ENCODE measurements around the gene KCNMB3.
"Not testable (repeated sequence)": the region's sequence is repeated elsewhere in the genome, so short reads cannot be mapped to it uniquely, and the experiment has no call there.

KCNMB3 gene

DNA sequence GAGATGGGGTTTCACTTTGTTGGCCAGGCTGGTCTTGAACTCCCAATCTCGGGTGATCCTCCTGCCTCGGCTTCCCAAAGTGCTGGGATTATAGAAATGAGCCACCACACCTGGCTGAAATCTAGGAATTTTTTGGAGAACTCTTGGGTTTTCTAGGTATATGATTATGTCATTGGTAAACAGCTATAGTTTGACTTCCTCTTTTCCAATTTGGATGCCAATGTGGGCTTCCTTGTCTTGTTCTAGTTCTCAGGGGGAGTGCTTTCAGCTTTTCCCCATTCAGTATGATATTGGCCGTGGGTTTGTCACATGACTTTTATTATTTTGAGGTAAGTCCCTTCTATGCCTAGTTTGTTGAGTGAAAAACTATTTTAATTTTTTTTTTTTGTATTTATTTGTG is 17.9 kb downstream of the KCNMB3 start:
- in situ Hi-C loops (cut with HindIII; ENCODE audit: low pct_ligation_motif_present, low sequenced_read_pairs) = no loop called here
- TF ChIP-seq, protein P1, sequence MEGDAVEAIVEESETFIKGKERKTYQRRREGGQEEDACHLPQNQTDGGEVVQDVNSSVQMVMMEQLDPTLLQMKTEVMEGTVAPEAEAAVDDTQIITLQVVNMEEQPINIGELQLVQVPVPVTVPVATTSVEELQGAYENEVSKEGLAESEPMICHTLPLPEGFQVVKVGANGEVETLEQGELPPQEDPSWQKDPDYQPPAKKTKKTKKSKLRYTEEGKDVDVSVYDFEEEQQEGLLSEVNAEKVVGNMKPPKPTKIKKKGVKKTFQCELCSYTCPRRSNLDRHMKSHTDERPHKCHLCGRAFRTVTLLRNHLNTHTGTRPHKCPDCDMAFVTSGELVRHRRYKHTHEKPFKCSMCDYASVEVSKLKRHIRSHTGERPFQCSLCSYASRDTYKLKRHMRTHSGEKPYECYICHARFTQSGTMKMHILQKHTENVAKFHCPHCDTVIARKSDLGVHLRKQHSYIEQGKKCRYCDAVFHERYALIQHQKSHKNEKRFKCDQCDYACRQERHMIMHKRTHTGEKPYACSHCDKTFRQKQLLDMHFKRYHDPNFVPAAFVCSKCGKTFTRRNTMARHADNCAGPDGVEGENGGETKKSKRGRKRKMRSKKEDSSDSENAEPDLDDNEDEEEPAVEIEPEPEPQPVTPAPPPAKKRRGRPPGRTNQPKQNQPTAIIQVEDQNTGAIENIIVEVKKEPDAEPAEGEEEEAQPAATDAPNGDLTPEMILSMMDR (IDR thresholded peaks at IDR 0.05; ENCODE audit: low read depth, low read length, missing control alignments) = no peak
- no peaks in the 10 kb centered on the region for H3K27me3 ChIP-seq (replicated peaks)

DNA sequence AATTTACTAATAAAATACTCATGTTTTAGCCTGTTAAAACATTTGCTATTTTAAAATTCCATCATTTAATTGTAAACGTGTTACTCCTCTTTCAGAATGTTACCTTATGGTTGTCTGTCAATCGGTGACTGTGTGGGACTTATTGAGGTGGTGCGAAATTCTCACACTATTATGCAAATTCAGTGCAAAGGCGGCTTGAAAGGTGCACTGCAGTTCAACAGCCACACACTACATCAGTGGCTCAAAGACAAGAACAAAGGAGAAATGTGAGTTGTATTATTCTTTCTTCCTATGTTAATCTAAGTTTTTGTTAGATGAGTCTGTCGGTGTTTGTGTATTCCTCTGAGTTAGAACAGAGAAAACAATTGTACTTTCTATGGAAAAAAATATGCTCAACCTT is 21.7 kb downstream of the KCNMB3 start:
- TF ChIP-seq, protein P1 (IDR thresholded peaks at IDR 0.05; ENCODE audit: low read depth, low read length, missing control alignments) = no peak

More for the DNA sequence above, 17.9 kb downstream of the KCNMB3 start:
- no peak overlapping the region for H3K27ac ChIP-seq
- peaks cover 14% of the 10 kb centered on the region for H3K36me3 ChIP-seq (replicated peaks)
- no peak for DNase-seq
- no peak overlapping the region for H3K4me3 ChIP-seq (ENCODE audit: low read depth, low read length)

DNA sequence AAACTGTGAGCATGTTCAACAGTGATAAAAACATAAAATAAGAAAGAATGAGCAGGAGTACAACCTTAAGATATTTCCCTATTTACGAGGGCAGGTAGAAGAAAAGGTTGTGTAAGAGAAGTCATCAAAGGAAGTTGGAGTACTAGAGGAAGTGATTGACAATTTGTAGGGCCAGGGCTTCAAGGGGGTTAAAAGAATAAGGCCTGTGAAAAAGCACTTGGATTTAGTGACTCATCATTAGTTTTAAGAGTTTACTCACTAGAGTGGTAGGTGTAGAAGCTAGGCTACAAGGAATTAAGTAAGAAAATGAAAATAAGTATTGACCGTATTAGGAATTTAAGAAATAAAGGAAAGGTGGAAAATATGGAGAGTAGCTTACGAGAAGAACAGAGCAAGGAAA is 23.6 kb downstream of the KCNMB3 start:
- in situ Hi-C loops (cut with HindIII; ENCODE audit: low pct_ligation_motif_present, low sequenced_read_pairs) = no loop called here
- Histone ChIP-seq H3K27ac (no peak overlapping the region), H3K27me3 (replicated peaks) (no peaks in the 10 kb centered on the region), H3K4me3 (ENCODE audit: low read depth, low read length) (no peak overlapping the region), H3K36me3 (replicated peaks) (peaks cover 14% of the 10 kb centered on the region)
- no peak for DNase-seq
- TF ChIP-seq, protein P1 (IDR thresholded peaks at IDR 0.05; ENCODE audit: low read depth, low read length, missing control alignments) = no peak

More for the DNA sequence above, 21.7 kb downstream of the KCNMB3 start:
- Histone ChIP-seq H3K36me3 (replicated peaks) (peaks cover 14% of the 10 kb centered on the region), H3K27me3 (replicated peaks) (no peaks in the 10 kb centered on the region), H3K4me3 (ENCODE audit: low read depth, low read length) (no peak overlapping the region), H3K27ac (no peak overlapping the region)
- no peak for DNase-seq
- in situ Hi-C loops (cut with HindIII; ENCODE audit: low pct_ligation_motif_present, low sequenced_read_pairs) = no loop called here

DNA sequence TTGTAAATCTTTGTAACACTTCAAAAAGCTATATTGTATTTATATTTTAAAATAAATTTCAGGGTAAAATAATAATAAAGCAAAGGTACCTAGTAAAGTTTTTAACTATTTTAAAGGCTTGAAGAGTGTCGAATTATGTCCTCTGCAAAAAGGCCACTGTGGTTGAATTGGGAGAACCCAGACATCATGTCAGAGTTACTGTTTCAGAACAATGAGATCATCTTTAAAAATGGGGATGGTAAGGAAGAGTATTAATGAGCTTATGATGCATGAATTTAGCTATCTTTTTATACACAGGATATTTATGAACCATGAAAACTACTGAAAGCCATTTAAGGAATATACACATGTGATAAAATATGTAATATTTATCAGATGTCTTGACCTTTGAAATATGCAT is 26.3 kb downstream of the KCNMB3 start:
- H3K36me3 ChIP-seq (replicated peaks) = peaks cover 2% of the 10 kb centered on the region
- H3K27me3 ChIP-seq (replicated peaks) = no peaks in the 10 kb centered on the region
- TF ChIP-seq, protein P1 (IDR thresholded peaks at IDR 0.05; ENCODE audit: low read depth, low read length, missing control alignments) = no peak
- in situ Hi-C loops (cut with HindIII; ENCODE audit: low pct_ligation_motif_present, low sequenced_read_pairs) = no loop called here
- H3K27ac ChIP-seq = no peak overlapping the region
- no peak overlapping the region for H3K4me3 ChIP-seq (ENCODE audit: low read depth, low read length)
- no peak for DNase-seq

DNA sequence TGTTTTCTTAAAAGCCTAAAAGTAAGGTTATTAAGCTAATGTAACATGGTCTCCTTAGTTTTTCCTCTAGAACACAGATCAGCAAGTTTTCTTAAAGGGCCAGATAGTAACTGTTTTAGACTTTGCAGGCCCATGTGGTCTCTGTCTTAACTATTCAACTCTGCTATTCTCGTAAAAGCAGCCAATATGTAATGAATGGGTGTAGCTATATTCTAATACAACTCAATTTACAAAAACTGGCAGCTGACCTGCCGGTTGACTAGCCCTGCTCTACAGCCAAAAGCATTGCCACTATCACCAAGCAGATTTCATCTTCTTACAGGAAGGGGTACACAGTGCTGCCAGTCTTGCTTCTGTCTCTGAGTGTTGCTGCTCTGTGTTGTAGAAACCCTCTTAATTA is 27.4 kb downstream of the KCNMB3 start:
- H3K27ac ChIP-seq = no peak overlapping the region
- DNase-seq = no peak
- no peaks in the 10 kb centered on the region for H3K27me3 ChIP-seq (replicated peaks)
- in situ Hi-C loops (cut with HindIII; ENCODE audit: low pct_ligation_motif_present, low sequenced_read_pairs) = no loop called here
- H3K4me3 ChIP-seq (ENCODE audit: low read depth, low read length) = no peak overlapping the region
- H3K36me3 ChIP-seq (replicated peaks) = no peaks in the 10 kb centered on the region
- TF ChIP-seq, protein P1 (IDR thresholded peaks at IDR 0.05; ENCODE audit: low read depth, low read length, missing control alignments) = no peak

DNA sequence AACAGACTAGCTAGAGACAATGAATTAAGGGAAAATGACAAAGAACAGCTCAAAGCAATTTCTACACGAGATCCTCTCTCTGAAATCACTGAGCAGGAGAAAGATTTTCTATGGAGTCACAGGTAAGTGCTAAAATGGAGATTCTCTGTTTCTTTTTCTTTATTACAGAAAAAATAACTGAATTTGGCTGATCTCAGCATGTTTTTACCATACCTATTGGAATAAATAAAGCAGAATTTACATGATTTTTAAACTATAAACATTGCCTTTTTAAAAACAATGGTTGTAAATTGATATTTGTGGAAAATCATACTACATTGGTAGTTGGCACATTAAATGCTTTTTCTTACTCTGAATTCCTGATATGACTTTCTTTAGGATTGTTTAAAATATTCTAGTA is 32.7 kb downstream of the KCNMB3 start:
- DNase-seq; in situ Hi-C loops (cut with HindIII; ENCODE audit: low pct_ligation_motif_present, low sequenced_read_pairs); H3K4me3 ChIP-seq (ENCODE audit: low read depth, low read length): not testable (repeated sequence)

DNA sequence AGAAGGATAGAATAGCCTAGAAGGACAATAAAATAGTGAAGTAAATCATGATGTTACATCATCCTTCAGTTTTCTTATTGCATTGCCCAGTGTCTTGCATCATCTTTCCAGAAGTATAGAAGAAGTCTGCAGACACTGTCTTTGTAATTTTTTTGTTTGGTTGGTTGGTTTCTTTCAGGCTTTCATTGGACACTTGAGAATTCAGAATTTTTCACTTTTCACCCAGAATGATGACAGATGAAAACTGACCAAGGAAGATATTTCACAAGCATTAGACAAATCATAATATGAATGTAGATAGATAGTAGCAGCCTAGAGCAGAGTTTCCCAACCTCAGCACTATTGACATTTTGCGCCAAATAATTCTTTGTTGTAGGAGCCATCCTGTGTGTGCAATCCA is 35.4 kb downstream of the KCNMB3 start:
- DNase-seq; in situ Hi-C loops (cut with HindIII; ENCODE audit: low pct_ligation_motif_present, low sequenced_read_pairs): not testable (repeated sequence)

More for the DNA sequence above, 32.7 kb downstream of the KCNMB3 start:
- H3K36me3 ChIP-seq (replicated peaks); H3K27ac ChIP-seq; H3K27me3 ChIP-seq (replicated peaks): not testable (repeated sequence)

More for the DNA sequence above, 35.4 kb downstream of the KCNMB3 start:
- not testable (repeated sequence) for H3K27ac ChIP-seq; H3K36me3 ChIP-seq (replicated peaks); H3K27me3 ChIP-seq (replicated peaks); H3K4me3 ChIP-seq (ENCODE audit: low read depth, low read length)
